HTERT RPE-1 (cell line): ENCODE data around the gene ENDOD1.
"Not testable (repeated sequence)": the region's sequence is repeated elsewhere in the genome, so short reads cannot be mapped to it uniquely, and the experiment has no call there.

Source experiments
- in situ Hi-C: fragments of 300-500 bp; cut with MboI; formaldehyde crosslinking; loops from 4 replicates; pipeline ENCODE4 v1.14.3; 2020; ENCODE audit warnings: low sequenced_read_pairs

Gene ENDOD1

DNA sequence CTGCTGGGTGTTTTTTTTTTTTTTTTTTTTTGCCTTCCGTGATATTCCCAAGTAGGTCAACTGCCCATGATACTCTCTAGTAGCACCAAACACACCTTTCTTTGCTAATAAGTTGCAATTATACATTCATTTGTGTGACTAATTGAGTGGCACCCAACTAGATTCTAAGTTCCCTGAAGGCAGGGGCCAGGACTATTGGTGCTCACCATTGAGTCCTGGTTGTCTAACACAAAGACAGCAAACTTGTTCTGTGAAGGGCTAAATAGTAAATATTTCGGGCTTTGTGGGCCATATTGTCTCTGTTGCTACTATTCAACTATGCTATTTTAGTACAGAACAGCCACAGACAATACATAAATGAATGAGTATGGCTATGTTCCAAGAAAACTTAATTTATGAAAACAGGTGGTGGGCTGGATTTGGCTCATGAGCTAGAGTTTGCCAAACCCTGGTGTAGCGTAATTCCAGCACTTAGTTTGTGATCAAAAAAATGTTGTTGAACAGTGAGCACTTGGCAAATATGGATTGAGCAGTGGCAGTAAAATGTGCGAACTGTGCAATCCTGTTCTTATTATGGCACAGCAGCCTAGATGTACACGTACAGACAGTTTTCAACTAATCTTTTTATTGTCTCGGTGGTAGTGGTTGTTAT, 11.3 kb downstream of the ENDOD1 start:
- in situ Hi-C loops, result no loop called here

DNA sequence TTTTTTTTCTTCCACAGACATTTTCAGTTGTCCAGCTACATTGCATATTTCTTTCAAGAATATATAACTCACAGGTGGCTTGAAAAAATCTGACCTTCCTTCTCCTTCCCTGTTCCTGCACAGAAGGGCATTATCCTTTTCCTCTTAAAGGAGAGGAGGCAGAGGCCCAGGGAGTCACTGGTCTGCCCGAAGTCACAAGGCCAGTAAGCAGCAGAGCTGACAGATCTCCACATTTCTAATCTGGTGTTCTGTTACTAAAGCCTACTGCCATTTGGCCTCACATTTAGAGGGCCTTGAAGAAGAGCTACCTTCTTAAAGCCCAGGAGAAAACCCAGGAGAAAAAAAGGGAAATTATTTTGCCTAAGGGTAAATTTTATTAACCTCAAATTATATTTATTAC, 12.3 kb downstream of the ENDOD1 start:
- in situ Hi-C loops, result no loop called here

DNA sequence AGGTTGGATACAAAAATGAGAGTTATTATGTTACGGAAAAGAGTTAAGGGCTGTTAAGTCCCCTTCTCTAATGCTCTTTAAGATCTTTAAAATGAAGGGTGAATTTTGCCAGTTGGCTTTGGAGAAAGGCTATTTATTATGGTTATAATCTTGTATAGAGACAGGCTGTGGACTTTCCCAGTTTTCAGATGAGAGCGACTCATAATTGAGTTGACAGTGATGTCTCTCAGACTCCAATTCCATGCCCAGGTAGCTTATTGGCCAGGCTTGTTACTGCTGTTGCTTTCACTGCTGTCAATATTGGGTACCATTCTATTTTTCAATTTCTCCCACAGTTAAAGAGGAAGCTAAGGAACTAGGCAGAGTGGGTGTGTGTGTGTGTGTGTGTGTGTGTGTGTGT, 13.1 kb downstream of the ENDOD1 start:
- in situ Hi-C loops, result no loop called here

DNA sequence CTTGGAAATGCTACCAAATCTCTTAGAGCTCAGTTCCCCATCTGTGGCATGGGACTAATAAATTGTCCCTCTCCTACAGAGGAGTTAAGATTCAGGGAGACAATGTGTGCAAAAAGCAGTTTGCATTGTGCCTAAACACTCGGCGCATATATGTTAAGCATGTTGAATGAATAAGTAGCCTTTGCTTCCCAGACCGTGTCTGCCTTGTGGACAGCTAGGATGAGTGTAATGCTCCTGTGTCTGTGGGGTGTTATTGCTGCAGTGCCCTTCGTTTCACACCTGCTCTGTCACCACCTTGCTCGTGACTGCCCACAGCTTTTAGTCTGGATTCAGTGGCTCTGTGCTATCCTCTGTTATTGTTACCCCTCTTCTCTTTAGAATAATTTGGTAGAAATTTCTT, 14.1 kb downstream of the ENDOD1 start:
- in situ Hi-C loops, result no loop called here

DNA sequence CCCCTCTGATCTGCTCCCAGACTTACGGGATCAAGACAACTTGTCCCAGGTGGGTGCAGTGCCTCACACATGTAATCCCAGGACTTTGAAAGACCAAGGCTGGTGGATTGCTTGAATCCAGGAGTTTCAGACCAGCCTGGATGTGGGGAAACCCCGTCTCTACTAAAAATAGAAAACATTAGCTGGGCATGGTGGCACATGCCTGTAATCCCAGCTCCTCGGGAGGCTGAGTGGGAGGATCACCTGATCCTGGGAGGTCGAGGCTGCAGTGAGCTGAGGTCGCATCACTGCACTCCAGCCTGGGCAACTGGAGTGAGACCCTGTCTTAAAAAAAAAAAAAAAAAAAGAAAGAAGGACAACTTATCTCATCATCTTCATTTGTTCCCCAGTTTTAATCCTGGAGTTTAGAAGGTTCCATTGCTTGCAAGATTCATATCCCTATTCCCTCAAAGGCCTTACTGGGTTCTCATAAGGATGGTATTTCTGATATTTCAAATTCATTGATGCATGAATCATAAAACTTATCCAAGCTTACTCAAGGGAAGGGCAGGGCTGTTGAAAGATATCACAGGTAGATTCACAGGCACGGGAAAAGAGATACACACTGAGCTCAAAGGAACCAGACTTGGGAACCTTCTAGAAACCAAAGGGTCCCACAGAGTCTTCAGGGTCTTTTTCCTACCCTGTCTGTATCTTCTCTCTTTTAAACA, 14.6 kb downstream of the ENDOD1 start:
- in situ Hi-C loops, result no loop called here

DNA sequence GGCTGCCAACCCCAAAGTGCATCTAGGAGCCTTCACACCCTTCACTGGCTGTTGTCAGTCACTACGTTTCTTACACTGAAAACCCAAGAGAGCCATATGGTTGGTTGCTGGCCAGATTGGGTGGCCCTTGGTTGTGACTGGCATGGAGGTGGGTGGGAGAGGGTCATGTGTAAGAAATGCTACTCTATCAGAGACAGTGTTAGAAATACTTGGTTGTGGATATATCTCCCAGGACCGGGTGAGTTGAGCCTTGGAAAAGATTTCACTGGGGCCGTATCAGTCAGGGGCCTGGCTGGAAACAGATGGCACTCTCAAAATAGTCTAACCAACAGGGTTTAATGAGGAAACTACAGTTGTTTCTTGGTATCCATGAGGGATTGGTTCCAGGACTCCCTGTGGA, 15.2 kb downstream of the ENDOD1 start:
- in situ Hi-C loops, result no loop called here

DNA sequence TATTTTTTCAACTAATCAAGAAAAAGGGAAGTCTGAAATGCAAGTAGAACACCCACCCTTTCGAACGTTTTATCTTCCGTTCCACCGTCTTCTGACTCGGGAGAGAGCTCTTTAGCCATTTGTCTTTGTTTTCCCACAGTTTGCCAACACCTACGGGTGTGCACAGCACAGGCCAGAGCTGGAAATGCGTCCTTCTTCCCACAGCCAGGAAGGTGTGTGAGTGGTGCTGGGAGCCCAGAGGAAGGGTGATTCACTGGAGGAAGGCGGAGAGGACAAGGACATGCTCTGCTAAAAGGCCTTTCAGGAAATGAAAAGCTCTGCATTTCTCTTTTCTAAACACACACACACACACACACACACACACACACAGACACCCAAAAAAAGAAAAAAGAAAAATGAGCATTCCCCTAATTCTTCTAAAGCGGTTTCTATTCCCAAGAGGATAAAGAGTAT, 18.5 kb downstream of the ENDOD1 start:
- in situ Hi-C loops, result no loop called here

DNA sequence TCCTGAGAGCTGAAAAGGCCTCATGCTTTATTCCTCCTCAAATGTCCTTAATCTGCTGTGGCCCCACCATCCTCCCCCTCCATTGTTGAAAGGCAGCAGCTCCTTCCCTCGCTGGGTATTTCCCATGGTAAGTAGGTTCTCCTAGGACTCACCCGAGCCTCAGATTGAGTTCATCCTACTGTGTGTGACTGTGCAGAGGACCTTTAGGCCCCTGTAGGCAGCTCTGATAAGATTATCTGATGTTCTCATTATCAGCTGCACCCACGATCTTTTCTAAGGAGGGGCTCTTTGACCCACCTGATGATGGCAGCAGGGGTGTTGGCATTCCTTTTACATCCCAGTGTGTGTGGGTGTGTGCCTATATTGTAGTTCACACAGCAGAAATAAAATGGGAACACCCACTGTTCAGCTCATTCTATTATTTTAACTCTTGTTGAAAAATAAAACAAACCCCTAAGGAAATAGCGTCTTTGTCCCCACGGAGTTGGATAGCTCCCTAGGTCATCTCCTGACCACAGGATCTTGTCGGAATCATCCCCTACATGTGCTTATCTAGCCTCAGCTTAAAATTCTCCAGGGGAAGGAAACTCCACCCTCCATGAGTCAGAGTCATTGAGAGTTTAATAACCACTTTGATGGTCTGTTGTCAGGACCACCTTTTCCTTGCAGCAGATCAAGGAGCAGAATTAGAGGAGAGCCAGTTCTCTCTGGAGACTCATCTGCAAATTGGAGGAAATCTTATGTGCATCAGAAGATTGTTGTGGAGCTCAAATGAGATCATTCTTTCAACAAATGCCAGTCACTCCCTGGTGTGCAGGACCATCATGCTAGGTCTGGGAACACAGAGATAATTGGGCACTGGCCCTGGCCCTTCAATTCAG, 19.3 kb downstream of the ENDOD1 start:
- in situ Hi-C loops, result no loop called here

DNA sequence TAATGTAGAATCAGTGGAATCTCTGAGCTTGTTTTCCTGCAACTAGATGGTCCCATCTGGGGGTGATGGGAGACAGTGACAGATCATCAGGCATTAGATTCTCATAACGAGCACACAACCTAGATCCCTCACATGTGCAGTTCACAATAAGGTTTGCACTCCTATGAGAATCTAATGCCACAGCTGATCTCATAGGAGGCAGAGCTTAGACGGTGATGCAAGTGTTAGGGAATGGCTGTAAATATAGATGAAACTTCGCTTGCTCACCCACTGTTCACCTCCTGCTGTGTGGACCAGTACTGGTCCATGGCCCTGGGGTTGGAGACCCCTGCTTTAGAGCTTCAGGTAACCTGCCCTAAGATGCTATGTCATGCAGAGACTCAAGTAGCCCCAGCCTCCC, 21.8 kb downstream of the ENDOD1 start:
- in situ Hi-C loops, result not testable (repeated sequence)

DNA sequence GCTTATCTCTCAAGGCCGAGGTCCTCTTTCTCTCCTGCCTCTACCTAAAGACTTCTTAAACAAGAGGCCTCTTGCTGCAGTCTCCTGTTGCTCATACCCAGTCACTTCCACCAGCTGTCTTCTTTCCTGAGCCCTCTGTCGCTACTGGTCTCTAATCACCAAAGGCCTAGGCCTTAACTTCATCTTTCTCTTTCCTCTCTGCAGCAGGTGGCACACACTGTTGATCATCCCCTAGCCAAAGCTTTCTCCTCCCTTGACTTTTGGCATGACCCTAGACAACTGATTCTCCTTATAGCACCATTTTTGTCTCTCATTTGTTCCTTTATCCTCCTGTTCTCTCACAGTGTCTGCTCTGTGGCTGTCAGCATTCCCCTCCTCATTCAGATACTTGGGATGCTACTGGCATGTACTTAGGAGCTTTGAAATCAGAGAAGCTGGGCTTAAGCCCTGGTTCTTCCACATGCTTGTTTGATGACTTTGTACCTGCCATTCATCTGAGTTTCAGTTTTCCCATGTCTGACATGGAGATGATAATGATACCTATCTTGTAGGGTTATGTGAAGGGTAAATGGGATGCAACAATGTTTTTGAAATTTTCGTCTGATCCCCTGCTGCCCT, 22.4 kb downstream of the ENDOD1 start:
- in situ Hi-C loops, result no loop called here

DNA sequence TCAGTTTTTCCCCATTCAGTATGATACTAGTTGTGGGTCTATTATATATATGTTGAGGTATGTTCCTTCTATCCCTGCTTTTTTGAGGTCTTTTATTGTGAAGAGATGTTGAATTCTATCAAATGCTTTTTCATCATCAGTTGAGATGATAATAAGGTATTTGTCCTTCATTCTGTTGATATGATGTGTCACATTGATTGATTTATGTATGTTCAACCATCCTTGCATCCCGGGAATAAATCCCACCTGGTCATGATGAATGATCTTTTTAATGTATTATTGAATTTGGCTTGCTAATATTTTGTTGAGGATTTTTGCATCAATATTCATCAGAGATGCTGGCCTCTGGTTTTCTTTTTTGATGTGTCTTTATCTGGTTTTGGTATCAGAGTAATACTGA, 26.0 kb downstream of the ENDOD1 start:
- in situ Hi-C loops, result no loop called here

DNA sequence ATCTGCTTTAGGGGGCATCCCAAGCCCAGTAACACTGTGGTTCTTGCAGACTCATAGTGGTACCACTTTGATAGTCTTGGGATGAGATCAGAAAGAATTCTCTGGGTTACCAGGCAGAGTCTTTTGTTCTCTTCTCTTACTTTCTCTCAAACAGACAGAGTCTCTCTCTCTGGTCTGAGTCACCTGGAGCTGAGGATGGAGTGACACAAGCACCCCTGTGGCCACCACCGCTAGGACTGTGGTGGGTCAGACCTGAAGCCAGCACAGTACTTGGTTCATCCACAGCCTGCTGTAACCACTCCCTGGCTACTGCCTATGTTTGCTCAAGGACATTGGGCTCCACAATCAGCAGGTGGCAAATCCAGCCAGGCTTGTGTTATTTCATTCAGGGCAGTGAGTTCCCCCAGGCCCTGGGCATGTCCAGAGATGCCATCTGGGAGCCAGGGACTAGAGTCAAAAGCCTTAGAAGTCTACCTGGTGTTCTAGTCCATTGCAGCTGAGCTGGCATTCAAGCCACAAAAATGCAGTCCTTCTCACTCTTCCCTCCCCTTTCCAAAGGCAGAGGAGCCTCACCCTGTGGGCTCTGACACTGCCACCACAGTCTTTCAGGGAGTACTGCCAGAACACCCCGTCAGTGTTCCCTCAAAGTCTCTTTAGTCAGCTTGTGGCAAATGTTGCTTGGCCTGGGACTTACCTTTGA, 29.9 kb downstream of the ENDOD1 start:
- in situ Hi-C loops, result no loop called here

DNA sequence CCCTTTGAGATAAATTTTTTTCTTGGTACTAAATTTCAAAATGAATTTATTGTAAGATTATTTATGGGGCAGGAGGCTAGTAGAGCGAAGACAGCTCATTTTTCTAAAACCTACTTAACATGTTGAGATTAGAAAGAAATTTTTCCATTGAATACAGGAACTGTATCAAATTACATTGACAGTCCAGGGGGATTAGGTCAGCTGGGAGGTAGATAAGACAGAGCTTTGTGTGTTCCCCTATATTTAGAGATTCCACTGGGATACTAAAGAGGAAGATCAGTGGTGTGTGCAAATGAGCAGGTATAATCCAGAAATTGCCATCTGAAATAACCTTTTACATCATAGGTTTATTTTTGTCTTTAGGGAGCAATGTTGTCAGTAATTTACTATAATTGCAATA, 32.1 kb downstream of the ENDOD1 start:
- in situ Hi-C loops, result no loop called here

DNA sequence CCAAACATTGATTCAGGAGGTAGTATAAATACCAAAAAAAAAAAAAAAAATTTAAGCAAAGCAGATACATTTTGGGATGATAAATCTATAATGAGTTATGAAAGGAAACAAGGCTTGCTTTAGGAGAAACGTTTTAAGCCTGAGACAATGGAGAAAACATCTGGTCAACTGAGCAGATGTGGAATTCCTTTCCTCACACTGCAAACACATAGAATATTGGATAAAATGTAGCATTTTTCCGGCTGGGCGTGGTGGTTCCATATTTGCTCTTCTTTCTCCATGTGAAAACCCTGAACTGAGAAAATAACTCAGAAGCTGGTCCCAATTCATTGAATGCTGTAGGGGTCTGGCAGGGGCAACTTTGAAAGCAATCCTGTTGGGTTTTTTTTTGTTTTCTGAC, 33.9 kb downstream of the ENDOD1 start:
- in situ Hi-C loops, result no loop called here

DNA sequence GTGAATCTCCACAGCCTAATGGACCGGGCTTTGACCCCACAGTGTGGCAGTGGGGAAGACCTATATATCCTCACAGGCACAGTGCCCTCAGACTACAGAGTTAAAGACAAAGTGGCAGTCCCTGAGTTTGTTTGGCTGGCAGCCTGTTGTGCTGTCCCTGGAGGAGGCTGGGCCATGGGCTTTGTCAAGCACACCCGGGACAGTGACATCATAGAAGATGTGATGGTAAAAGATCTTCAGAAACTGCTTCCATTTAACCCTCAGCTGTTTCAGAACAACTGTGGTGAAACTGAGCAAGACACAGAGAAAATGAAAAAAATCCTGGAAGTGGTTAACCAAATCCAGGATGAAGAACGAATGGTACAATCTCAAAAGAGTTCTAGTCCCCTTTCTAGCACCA, 39.0 kb downstream of the ENDOD1 start:
- in situ Hi-C loops, result no loop called here

DNA sequence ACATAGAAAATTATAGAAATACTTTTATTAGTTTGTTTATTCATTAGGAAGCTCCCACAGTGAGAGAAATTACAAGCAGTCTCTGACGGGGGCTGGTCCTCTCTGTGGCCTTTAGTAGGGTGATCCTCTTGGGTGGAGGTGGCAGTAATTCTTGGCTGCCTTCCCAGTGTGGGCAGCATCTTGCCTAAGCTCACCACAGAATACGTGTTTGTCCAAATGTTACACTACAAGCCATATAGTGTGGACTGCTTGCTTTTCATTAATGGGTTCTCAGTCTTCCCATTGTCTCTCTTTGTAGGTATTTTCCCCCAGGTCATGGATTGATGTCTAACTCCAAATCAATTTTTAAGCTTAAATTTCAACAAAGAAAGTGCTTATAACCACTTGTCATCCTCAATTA, 43.3 kb downstream of the ENDOD1 start:
- in situ Hi-C loops, result no loop called here

DNA sequence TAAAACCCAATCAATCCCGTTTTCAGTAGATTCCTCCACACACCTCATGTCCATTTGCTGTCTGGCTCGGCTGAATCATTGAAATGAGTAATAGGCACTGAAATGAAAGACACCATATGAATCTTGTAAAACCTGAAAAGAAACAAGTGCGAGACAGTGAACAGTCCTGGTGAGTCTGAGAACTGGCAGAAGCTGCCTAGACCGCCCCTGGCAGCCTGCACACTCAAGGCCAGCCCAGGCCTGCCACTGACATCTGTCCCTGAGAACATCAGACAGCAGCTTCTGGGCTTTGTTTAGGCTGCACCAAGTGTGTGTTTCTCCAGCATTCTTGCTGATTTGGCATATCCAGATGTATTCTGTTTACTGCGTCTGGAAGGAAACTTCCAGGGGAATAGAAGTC, 44.8 kb downstream of the ENDOD1 start:
- in situ Hi-C loops, result no loop called here

DNA sequence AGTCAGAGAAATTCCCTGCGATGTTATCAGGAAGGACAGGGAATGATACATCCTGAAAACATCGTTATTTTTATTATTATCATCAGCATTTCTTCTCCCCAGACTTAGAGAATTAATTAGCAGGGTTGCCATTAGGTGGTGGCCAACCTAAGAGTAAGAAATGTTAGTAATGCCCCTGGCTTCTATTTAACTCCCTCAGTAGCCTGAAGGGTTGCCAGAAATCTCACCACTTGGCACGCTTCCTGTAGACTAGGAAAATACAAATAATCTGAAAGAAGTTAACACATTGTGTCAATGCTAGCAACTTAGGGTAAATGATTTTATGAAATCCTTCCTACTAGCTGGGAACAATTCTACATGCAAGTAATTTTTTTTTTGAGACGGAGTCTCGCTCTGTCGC, 45.5 kb downstream of the ENDOD1 start:
- in situ Hi-C loops, result no loop called here

DNA sequence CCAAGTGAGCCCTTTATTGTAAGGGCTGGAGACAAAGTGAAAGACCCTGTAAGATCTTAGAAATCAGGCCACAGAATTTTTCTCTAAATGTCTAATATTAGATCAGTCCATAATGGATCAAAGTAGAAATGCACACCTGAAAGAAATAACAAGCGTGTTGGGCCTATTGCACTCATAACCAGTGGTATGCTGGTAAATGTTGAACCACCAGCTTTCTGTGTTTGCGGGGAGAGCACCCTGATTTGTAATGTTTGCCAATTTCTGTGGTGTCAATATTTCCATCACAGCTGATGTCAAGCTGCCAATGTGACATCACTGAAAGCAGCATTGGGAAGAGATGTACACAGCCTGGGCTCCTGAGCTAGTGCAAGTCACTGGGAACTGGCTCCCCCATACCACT, 46.2 kb downstream of the ENDOD1 start:
- in situ Hi-C loops, result no loop called here

DNA sequence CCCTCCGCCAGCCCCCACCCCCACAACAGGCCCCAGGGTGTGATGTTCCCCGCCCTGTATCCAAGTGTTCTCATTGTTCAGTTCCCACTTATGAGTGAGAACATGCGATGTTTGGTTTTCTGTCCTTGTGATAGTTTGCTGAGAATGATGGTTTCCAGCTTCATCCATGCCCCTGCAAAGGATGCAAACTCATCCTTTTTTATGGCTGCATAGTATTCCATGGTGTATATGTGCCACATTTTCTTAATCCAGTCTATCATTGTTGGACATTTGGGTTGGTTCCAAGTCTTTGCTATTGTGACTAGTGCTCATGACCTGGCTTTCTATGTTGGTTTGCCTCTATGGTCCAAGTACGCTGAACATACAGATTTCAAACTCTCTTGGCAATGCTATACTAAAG, 47.1 kb downstream of the ENDOD1 start:
- in situ Hi-C loops, result not testable (repeated sequence)

DNA sequence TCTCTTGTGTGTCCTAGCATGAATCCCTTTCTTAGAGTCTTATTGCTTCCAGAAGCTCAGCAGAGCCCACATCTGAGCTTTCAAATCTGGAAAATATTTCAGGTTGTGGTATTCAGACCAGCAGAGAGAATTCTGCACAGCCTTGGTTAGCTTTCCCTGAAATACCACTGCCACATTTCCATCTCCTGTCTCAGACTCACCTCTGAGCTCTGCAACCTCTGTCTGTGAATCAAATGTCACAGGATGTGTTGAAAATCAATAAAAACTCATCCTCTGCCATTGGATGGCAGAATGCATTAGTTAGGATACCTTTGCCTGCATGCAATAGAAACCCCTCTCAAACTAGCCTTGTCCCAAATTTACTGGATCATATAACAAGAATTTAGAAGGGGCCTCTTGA, 47.7 kb downstream of the ENDOD1 start:
- in situ Hi-C loops, result no loop called here
